Progenitor cell of endocrine pancreas (in vitro differentiated cells): Measurements from ENCODE around the gene GNB1L. TPM values are rescaled to one million over a fixed set of nuclear protein-coding genes. Genes with fewer than 3 reads are reported as not detected.

Experiments used
- DNase-seq: peaks from one replicate; pipeline ENCODE4 v3.0.0; 2021; ENCODE audit warnings: low spot score; ENCODE audit not compliant: unreplicated experiment
- H3K27ac Mint-ChIP-seq: 2 replicates; pipeline ENCODE4 v1.8.0; 2021; ENCODE audit warnings: mild to moderate bottlenecking, moderate library complexity, mixed read lengths
- H3K27me3 Mint-ChIP-seq: 2 replicates; pipeline ENCODE4 v1.8.0; 2021; ENCODE audit warnings: mixed read lengths
- H3K36me3 Mint-ChIP-seq: 2 replicates; pipeline ENCODE4 v1.8.0; 2022; ENCODE audit warnings: mixed read lengths; ENCODE audit not compliant: insufficient read depth
- H3K4me1 Mint-ChIP-seq: 2 replicates; pipeline ENCODE4 v1.8.0; 2021; ENCODE audit warnings: low read depth, mixed read lengths
- H3K4me3 Mint-ChIP-seq: 2 replicates; pipeline ENCODE4 v1.8.0; 2021; ENCODE audit warnings: low read depth, mild to moderate bottlenecking, moderate library complexity, mixed read lengths
- H3K9me3 Mint-ChIP-seq: 2 replicates; pipeline ENCODE4 v1.8.0; 2021; ENCODE audit warnings: low read depth, mixed read lengths
- CTCF ChIP-seq: fragments of 200-600 bp; sonication (generic); IDR thresholded peaks from one replicate; pipeline ENCODE4 v1.5.0; 2021; ENCODE audit warnings: antibody characterized with exemption, mild to moderate bottlenecking; ENCODE audit not compliant: unreplicated experiment
- total RNA-seq: library from RNA; stranded (reverse); gene quantifications from 2 replicates; pipeline ENCODE4 v1.2.1, GENCODE V29; 2021

Gene GNB1L
- total RNA-seq, 1 donor from 2014 or later = 9.9 TPM

GRCh38 chr22:19853058-19853878, 1.4 kb downstream of the GNB1L start:
- no peaks in the 10 kb centered on the region for H3K27me3 Mint-ChIP-seq
- H3K4me1 Mint-ChIP-seq = peaks cover 37% of the 10 kb centered on the region
- DNase-seq = no peak
- peaks cover 13% of the 10 kb centered on the region for H3K36me3 Mint-ChIP-seq
- no peaks in the 10 kb centered on the region for H3K9me3 Mint-ChIP-seq
- TF ChIP-seq CTCF = no peak
- peak overlapping the region; percentile 91 for H3K4me3 Mint-ChIP-seq
- H3K27ac Mint-ChIP-seq = peak overlapping the region; percentile 95

- Mint-ChIP-seq H3K27me3 (no peaks in the 10 kb centered on the region), H3K4me1 (peaks cover 37% of the 10 kb centered on the region)
Measured at GRCh38 chr22:19852177-19852781, 2.4 kb downstream of the GNB1L start.

GRCh38 chr22:19851291-19852176, 3.1 kb downstream of the GNB1L start:
- H3K36me3 Mint-ChIP-seq = peaks cover 13% of the 10 kb centered on the region

More at GRCh38 chr22:19852177-19852781, 2.4 kb downstream of the GNB1L start:
- H3K9me3 Mint-ChIP-seq = no peaks in the 10 kb centered on the region
- H3K36me3 Mint-ChIP-seq = peaks cover 13% of the 10 kb centered on the region
- no peak for TF ChIP-seq CTCF
- H3K4me3 Mint-ChIP-seq = peak overlapping the region; percentile 91
- no peak overlapping the region for H3K27ac Mint-ChIP-seq
- DNase-seq = no peak

GRCh38 chr22:19850763-19851109, 3.9 kb downstream of the GNB1L start:
- H3K4me3 Mint-ChIP-seq = no peak overlapping the region
- no peaks in the 10 kb centered on the region for H3K9me3 Mint-ChIP-seq
- DNase-seq = no peak
- H3K36me3 Mint-ChIP-seq = peaks cover 13% of the 10 kb centered on the region
- TF ChIP-seq CTCF = no peak
- peak overlapping the region; percentile 94 for H3K27ac Mint-ChIP-seq
- peaks cover 33% of the 10 kb centered on the region for H3K4me1 Mint-ChIP-seq
- no peaks in the 10 kb centered on the region for H3K27me3 Mint-ChIP-seq

More at GRCh38 chr22:19851291-19852176, 3.1 kb downstream of the GNB1L start:
- Mint-ChIP-seq H3K27me3 (no peaks in the 10 kb centered on the region), H3K4me3 (peak overlapping the region; percentile 24), H3K4me1 (peaks cover 37% of the 10 kb centered on the region), H3K27ac (no peak overlapping the region), H3K9me3 (no peaks in the 10 kb centered on the region)
- DNase-seq = no peak
- no peak for TF ChIP-seq CTCF
